Prostate gland (tissue), 2 donors: ENCODE data around the gene AMHR2.

ENCODE experiments used
- CTCF ChIP-seq, 4 experiments: fragments of 200-600 bp in 2 of 4; fragments of 450-650 bp in 2 of 4; sonication (generic) in 2 of 4; IDR thresholded peaks; 1 replicate in 3 of 4; 2 replicates in 1 of 4; pipeline ENCODE4 v1.5.1; 2016 to 2019; ENCODE audit warnings: antibody characterized with exemption in 4 of 4, mild to moderate bottlenecking in 2 of 4, moderate library complexity in 2 of 4
- POLR2A ChIP-seq: fragments of 450-650 bp; IDR thresholded peaks from one replicate; pipeline ENCODE4 v1.6.1; 2016; ENCODE audit warnings: antibody characterized with exemption, mild to moderate bottlenecking

GRCh38 chr12:53388932-53389331, 34.7 kb upstream of the AMHR2 start:
- TF ChIP-seq POLR2A (no peak), CTCF (IDR thresholded peaks at IDR 0.05) (no peak)
